IMR-90 (cell line): Measurements from ENCODE around the gene ING5.

Experiments used
- BHLHE40 ChIP-seq: fragments of 150-350 bp; IDR thresholded peaks from 2 replicates; pipeline ENCODE4 v1.6.1; 2016; ENCODE audit warnings: mild to moderate bottlenecking, low read depth, low read length
- CTCF ChIP-seq: conservative IDR thresholded peaks from 2 replicates; pipeline ENCODE4 v1.5.1; 2012; ENCODE audit warnings: mild to moderate bottlenecking, low read depth, low read length, improper control_type of control experiment
- MXI1 ChIP-seq: IDR thresholded peaks from 2 replicates; pipeline ENCODE4 v1.6.1; 2012; ENCODE audit warnings: low read depth, mild to moderate bottlenecking, low read length, moderate library complexity, borderline replicate concordance
- NFE2L2 ChIP-seq: fragments of 150-350 bp; IDR thresholded peaks from 2 replicates; pipeline ENCODE4 v1.6.1; 2016; ENCODE audit warnings: low read depth, mild to moderate bottlenecking, low read length
- POLR2A ChIP-seq: IDR thresholded peaks from 2 replicates; pipeline ENCODE4 v1.6.1; 2012; ENCODE audit warnings: mild to moderate bottlenecking, low read depth, low read length
- RCOR1 ChIP-seq: IDR thresholded peaks from 2 replicates; pipeline ENCODE4 v1.6.1; 2012; ENCODE audit warnings: mild to moderate bottlenecking, low read length, improper control_type of control experiment; ENCODE audit not compliant: insufficient replicate concordance
- RFX5 ChIP-seq: IDR thresholded peaks from 2 replicates; pipeline ENCODE4 v1.8.0; 2012; ENCODE audit warnings: low read depth, mild to moderate bottlenecking, low read length, moderate library complexity
- USF2 ChIP-seq: fragments of 150-350 bp; IDR thresholded peaks from 2 replicates; pipeline ENCODE4 v1.6.1; 2017; ENCODE audit warnings: mild to moderate bottlenecking, antibody characterized with exemption, low read length, low read depth

- TF ChIP-seq CTCF (no peak), POLR2A (no peak), BHLHE40 (no peak), USF2 (no peak), RFX5 (no peak), MXI1 (no peak), RCOR1 (no peak), NFE2L2 (no peak)
Observed at GRCh38 chr2:241703032-241703604, 1.3 kb downstream of the ING5 start.
